SH-SY5Y (cell line): Measurements from ENCODE around the gene KLHL28.

ENCODE experiments used
- GATA2 ChIP-seq: IDR thresholded peaks from 2 replicates; pipeline ENCODE4 v1.6.1; 2011; ENCODE audit warnings: mild to moderate bottlenecking, low read depth, low read length
- GATA3 ChIP-seq: IDR thresholded peaks from 2 replicates; pipeline ENCODE4 v1.6.1; 2011; ENCODE audit warnings: low read depth, mild to moderate bottlenecking, low read length, moderate library complexity

- TF ChIP-seq GATA2 (no peak), GATA3 (no peak)
These were observed 71.9 kb downstream of the KLHL28 start for GRCh38 chr14:44889595-44890471.
